NCI-H187 treated with DMSO at 0.1 percent for 48 hours (cell line): ENCODE measurements around the gene NPAS3.
A peak's percentile ranks its signal among the peaks of the same experiment; 100 is the strongest.

Source experiments
- DNase-seq: peaks from one replicate; lab custom pipeline; 2025; lab: John Stamatoyannopoulos, UW

Gene NPAS3

GRCh38 chr14:33016613-33017012, 77.9 kb downstream of the NPAS3 start:
- no peak for DNase-seq

GRCh38 chr14:33017016-33017415, 78.3 kb downstream of the NPAS3 start:
- DNase-seq = no peak

DNA sequence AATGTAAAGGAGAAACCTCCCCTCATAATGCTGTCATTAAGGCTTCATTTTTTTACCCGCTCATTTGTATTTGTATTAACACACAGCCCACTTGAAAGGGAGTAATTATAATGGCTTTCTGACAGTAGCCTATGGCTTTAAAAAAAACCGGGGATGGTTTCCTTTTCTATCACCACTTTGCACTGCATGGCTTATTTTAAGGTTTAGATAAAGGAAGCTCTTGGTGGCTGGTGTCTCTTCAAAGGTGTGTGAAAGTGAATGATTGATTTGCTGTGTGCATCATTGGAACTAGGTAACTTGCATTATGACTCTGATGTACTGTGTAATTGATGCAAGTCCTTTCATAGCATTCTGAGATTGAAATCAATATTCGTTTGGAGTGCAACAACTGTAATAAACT, 80.7 kb downstream of the NPAS3 start:
- no peak for DNase-seq

- DNase-seq = no peak
These were observed 88.3 kb downstream of the NPAS3 start for GRCh38 chr14:33026850-33027430.

GRCh38 chr14:33029511-33029910, 90.8 kb downstream of the NPAS3 start:
- DNase-seq = no peak

- DNase-seq = no peak
These were observed 91.7 kb downstream of the NPAS3 start for GRCh38 chr14:33030386-33030785.

DNA sequence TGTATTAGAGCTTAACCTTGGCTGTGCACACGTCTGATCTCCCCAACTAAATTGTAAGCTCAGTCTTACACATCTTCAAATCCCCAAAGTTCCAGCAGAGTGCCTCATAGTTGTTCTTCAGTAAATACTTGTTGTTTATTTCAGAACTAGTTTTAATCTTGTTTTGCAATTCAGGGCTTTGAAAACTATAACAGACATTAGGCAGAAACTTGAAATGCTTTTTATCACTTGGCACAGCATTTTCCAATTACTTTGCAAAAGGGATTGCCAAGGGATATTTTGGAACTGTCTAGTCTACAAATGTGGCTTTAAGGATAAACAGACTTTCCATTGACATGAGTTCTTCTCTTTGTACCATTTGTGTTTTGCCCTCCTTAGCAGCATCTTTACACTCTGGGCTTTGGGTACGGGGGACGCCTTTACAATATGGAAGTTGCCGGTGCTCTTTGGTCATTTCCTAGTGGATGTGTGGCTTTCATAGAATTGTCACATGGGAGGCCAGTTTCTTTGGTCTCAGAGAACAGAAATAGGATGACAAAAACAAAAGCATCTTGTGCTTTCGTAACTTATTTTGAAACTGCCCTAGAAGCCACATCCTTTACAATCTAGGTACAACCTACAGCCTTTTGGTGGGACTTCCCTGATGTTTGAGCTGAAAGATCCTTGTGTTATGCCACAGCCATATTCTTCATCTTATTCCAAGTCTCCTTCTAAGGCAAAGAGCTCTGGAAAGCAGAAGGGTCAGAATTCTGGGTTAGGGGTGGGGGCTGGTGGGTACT, 96.9 kb downstream of the NPAS3 start:
- no peak for DNase-seq

DNA sequence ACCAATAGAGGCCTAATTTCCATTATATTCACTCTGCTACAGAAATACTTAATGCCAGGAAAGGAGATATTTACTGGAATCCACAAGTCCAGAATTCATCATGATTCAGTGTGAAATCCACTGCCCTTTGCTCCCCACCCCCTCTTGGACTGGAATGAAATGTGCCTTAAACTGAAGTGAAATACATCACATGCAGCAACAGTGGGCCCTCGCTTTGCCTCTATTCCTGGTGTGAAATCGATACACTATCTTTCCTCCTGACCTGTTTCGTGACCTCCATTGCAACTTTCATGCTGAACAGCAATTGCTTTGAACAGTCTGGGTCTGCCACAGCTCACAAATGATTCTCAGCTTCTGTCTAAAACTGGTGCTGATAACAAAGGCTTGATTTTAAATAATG, 100.6 kb downstream of the NPAS3 start:
- no peak for DNase-seq

- DNase-seq = no peak
These were observed 101.9 kb downstream of the NPAS3 start for GRCh38 chr14:33040372-33041140.

DNA sequence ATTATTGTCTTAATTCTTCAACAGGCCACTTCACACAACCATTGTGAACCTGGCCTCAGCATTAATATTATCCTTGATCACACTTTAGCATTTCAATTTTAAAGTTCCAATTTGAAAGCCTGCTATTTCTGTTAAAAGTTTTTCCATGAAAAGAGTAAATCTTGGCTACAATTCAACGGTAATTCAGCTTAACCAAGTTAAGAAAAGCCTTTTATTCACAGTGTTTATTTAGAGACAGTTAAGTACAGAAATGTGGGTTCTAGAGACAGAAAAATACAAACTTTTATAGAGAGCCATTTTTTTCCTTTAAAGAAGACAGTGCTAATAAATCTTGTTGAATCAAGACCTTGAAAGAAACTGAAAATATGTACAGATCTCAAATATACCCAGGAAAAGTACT, 103.9 kb downstream of the NPAS3 start:
- no peak for DNase-seq

DNA sequence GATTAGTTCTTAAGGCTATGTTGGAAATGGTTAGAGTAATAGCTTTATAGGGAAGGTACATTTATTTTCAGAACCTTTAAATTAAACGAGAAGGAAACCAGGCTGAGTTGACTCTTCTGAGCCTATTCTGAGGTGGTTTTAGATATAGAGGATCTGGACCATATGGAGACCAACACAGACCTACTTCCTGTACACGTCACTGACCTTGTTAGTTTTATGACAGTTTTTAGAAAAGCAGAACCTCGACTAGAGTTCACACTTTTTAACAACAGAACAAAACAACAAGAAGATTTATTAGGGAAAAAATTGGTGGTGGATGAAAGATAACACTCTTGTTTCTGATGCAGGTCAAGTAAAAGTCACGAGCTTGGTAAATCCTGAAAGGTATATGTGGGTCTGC, 107.1 kb downstream of the NPAS3 start:
- DNase-seq = no peak

DNA sequence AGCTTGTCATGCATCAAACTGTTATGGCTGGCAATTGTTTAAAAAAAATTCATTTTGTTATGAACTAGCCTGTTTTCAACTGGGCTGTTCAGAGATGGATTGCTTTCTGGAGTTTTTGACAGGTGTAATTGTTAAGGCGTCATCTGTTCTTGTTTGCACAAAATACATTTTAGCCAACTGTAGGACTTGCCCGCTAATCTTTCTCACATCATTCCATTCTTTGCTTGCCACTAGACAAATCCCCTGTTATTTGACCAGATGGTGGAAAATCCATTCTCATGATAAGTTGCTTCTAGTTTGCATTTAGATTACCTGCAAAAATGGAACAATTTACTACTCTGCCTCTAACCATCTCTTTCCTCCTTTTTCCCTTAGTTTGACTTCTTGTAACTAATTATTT, 114.3 kb downstream of the NPAS3 start:
- peak; percentile 57 for DNase-seq

- no peak for DNase-seq
These were observed 117.5 kb downstream of the NPAS3 start for GRCh38 chr14:33056213-33056612.

GRCh38 chr14:33057585-33057984, 118.9 kb downstream of the NPAS3 start:
- DNase-seq = no peak

GRCh38 chr14:33061667-33062325, 123.1 kb downstream of the NPAS3 start:
- no peak for DNase-seq

DNA sequence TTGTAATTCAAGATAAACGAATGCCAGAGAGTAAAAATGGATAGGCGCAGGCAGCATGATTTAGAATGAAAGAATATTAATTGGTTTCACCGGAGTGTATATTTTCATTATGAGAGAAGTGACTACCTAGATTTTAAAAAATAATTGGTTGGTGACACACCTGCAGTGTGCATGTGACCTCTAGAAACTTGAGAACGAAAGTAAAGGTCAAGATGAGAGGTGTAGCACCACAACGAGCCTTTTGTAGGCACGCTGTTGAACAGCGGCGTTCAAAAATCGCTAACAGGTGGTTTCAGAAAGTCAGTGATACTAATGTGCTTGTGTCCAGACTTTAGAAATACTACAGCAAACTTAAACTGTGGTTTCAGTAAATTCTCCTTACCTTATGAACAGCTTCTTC, 123.8 kb downstream of the NPAS3 start:
- no peak for DNase-seq

DNA sequence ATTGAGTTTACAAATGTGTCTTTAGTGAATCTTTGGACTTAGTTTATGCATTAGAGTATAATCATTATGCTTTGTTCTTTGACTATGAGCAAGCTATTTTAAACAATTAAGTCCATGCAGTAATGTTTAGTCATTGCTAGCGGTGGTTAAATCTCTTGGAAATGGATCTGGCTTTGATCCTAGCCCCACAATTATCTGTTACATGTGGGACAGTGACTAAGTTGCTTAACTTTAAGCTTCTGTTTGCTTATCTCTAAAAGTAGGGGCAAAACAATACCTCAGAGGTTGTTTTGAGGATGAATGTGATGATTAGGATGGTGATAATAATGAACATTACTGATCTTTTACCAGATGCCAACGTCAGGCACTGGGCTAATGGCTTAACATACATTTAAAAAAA, 124.2 kb downstream of the NPAS3 start:
- DNase-seq = no peak

- DNase-seq = no peak
These were observed 124.8 kb downstream of the NPAS3 start for GRCh38 chr14:33063521-33063920.

GRCh38 chr14:33065634-33066033, 127.0 kb downstream of the NPAS3 start:
- no peak for DNase-seq

DNA sequence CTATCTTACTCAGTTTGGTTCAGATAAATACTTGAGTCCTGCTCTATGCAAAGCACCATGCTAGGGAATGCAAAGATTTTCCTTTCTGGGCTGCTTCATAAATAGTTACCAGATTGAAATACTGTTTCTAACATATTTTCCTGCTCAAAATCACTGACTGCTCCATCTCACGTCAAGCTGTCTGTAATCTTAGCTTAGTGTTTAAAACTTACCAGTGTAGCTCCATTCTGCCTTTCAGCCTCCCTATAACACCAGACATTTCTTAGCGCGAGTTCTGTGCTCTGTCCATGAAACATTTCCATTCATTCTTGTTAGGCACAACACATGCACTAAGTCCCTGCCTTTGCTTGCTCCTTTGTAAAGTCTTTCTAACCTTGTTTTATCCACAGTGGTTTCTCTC, 129.4 kb downstream of the NPAS3 start:
- DNase-seq = no peak

GRCh38 chr14:33068626-33069025, 129.9 kb downstream of the NPAS3 start:
- no peak for DNase-seq

GRCh38 chr14:33070475-33070874, 131.8 kb downstream of the NPAS3 start:
- no peak for DNase-seq

- no peak for DNase-seq
These were observed 134.3 kb downstream of the NPAS3 start for GRCh38 chr14:33073023-33073422.
